B cell (primary cell): Measurements from ENCODE around the gene GALNT18. TPM values are rescaled to one million over a fixed set of nuclear protein-coding genes. Genes with fewer than 3 reads are reported as not detected.

Experiments used
- ATAC-seq: fragments of 200-7000 bp; cut with Tn5 transposase; one replicate; pipeline ENCODE4 v1.10.0; 2021; ENCODE audit warnings: low read depth, mild to moderate bottlenecking, moderate number of reproducible peaks, moderate library complexity
- CTCF ChIA-PET: fragments of 350-600 bp; sonication (Branson Sonifier 250); formaldehyde crosslinking; loops from one replicate; lab custom pipeline; 2021; ENCODE audit warnings: antibody characterized with exemption, inconsistent platforms; lab: Charles Lee
- POLR2A ChIA-PET: fragments of 350-600 bp; sonication (Branson Sonifier 250); formaldehyde crosslinking; loops from one replicate; lab custom pipeline; 2021; ENCODE audit warnings: antibody characterized with exemption; lab: Charles Lee
- DNase-seq: peaks from one replicate; pipeline ENCODE4 v3.0.0; 2013
- H2AFZ ChIP-seq: 2 replicates; pipeline ENCODE4 v1.6.1; 2012; ENCODE audit warnings: mild to moderate bottlenecking, low read depth, low read length; ENCODE audit not compliant: insufficient read depth, poor library complexity, severe bottlenecking
- H3K27ac ChIP-seq, 2 donors: 1 replicate in 1 of 2; 2 replicates in 1 of 2; pipeline ENCODE4 v1.5.1; 2012 to 2013; ENCODE audit warnings: low read length in 2 of 2, mild to moderate bottlenecking in 2 of 2, moderate library complexity in 1 of 2
- H3K27me3 ChIP-seq, 4 experiments: fragments of 200-600 bp in 1 of 4; sonication (generic) in 1 of 4; replicated peaks in 1 of 4; 1 replicate in 2 of 4; 2 replicates in 2 of 4; pipeline versions ENCODE4 v1.6.1 to v1.7.0; 2013 to 2016; ENCODE audit warnings: low read length in 3 of 4, mild to moderate bottlenecking in 2 of 4, mixed read lengths in 1 of 4, moderate library complexity in 1 of 4; ENCODE audit not compliant: insufficient read depth in 4 of 4, control insufficient read depth in 3 of 4; ENCODE audit errors: control extremely low read depth in 1 of 4
- H3K36me3 ChIP-seq, 2 experiments: replicated peaks in 1 of 2; 1 replicate in 1 of 2; 2 replicates in 1 of 2; pipeline versions ENCODE4 v1.6.1 to v1.7.1; 2013; ENCODE audit warnings: low read length in 1 of 2; ENCODE audit not compliant: insufficient read depth in 2 of 2, control insufficient read depth in 1 of 2; ENCODE audit errors: control extremely low read depth in 1 of 2, extremely low read depth in 1 of 2
- H3K4me1 ChIP-seq, 2 donors: fragments of 200-600 bp in 1 of 2; sonication (generic) in 1 of 2; 1 replicate in 1 of 2; 2 replicates in 1 of 2; pipeline versions ENCODE4 v1.5.1 to v1.6.1; 2013 to 2017; ENCODE audit warnings: low read length in 2 of 2; ENCODE audit not compliant: control insufficient read depth in 2 of 2, insufficient read depth in 2 of 2
- H3K4me2 ChIP-seq: replicated peaks from 2 replicates; pipeline ENCODE3; 2012; ENCODE audit warnings: mild to moderate bottlenecking, low read depth, low read length; ENCODE audit not compliant: poor library complexity, severe bottlenecking
- H3K4me3 ChIP-seq, 5 experiments: fragments of 200-600 bp in 1 of 5; sonication (generic) in 1 of 5; 1 replicate in 3 of 5; 2 replicates in 2 of 5; pipeline versions ENCODE4 v1.5.1 to v1.7.0; 2011 to 2016; ENCODE audit warnings: low read length in 4 of 5, mild to moderate bottlenecking in 4 of 5, low read depth in 2 of 5, control low read depth in 1 of 5, moderate library complexity in 1 of 5; ENCODE audit not compliant: insufficient read depth in 1 of 5; ENCODE audit errors: control extremely low read depth in 1 of 5, extremely low read depth in 1 of 5
- H3K79me2 ChIP-seq: fragments of 200-600 bp; sonication (generic); one replicate; pipeline ENCODE4 v1.6.0; 2016; ENCODE audit warnings: low read length; ENCODE audit not compliant: control insufficient read depth, insufficient read depth
- H3K9ac ChIP-seq: fragments of 200-600 bp; sonication (generic); 2 replicates; pipeline ENCODE4 v1.6.1; 2017; ENCODE audit warnings: mild to moderate bottlenecking, low read length, moderate library complexity
- H3K9me3 ChIP-seq, 3 donors: one replicate each; pipeline versions ENCODE4 v1.6.1 to v1.7.1; 2013; ENCODE audit warnings: low read length in 2 of 3; ENCODE audit not compliant: control insufficient read depth in 2 of 3, insufficient read depth in 1 of 3; ENCODE audit errors: control extremely low read depth in 1 of 3
- H4K20me1 ChIP-seq: 2 replicates; pipeline ENCODE4 v1.6.0; 2012; ENCODE audit warnings: mild to moderate bottlenecking, low read length; ENCODE audit not compliant: insufficient read depth, control insufficient read depth, poor library complexity, severe bottlenecking
- H3K27ac Mint-ChIP-seq: one replicate; pipeline ENCODE4 v1.8.0; 2021; ENCODE audit warnings: mixed read lengths
- H3K27me3 Mint-ChIP-seq: one replicate; pipeline ENCODE4 v1.8.0; 2021; ENCODE audit warnings: mixed read lengths
- H3K4me1 Mint-ChIP-seq: one replicate; pipeline ENCODE4 v1.8.0; 2021; ENCODE audit warnings: mixed read lengths
- H3K4me3 Mint-ChIP-seq: one replicate; pipeline ENCODE4 v1.8.0; 2021; ENCODE audit warnings: mixed read lengths
- H3K9me3 Mint-ChIP-seq: one replicate; pipeline ENCODE4 v1.8.0; 2022; ENCODE audit warnings: mixed read lengths; ENCODE audit not compliant: insufficient read depth
- CTCF ChIP-seq: fragments of 200-600 bp; IDR thresholded peaks from one replicate; pipeline ENCODE4 v1.8.0; 2022; ENCODE audit warnings: antibody characterized with exemption, mild to moderate bottlenecking
- EZH2 ChIP-seq: IDR thresholded peaks from 2 replicates; pipeline ENCODE4 v1.6.1; 2012; ENCODE audit warnings: borderline replicate concordance, low read depth, mild to moderate bottlenecking, moderate library complexity, low read length; ENCODE audit not compliant: insufficient read depth, poor library complexity, severe bottlenecking
- WGBS: methylation state at CpG from one replicate; pipeline ENCODE4 v1.1.5; 2013; ENCODE audit warnings: missing lambda C conversion rate; ENCODE audit not compliant: insufficient coverage; 5-methylcytosine and 5-hydroxymethylcytosine counted together
- intact Hi-C: fragments of 100-400 bp; cut with micrococcal nuclease; formaldehyde crosslinking; loops from one replicate; pipeline ENCODE4 v1.10.0; 2022
- polyA plus RNA-seq: library from polyadenylated mRNA; depleted of rRNA; stranded (reverse); fragments of >200 nt; gene quantifications from 2 replicates; pipeline ENCODE4 v1.2.3, GENCODE V29; 2012
- total RNA-seq, 2 donors: library from RNA; stranded (reverse); fragments of 120-200 nt in 1 of 2; gene quantifications; 1 replicate in 1 of 2; 2 replicates in 1 of 2; pipeline versions ENCODE4 v1.2.3 to v1.2.4, GENCODE V29; 2013 to 2022

GALNT18 gene
- total and polyA plus RNA-seq, 2 donors (not counting 1 experiment from before 2014, with no cell fraction given) = not detected

- WGBS = 98% methylated on average over 6 of the region's 6 CpGs
- Histone ChIP-seq H3K79me2 (no peaks in the 10 kb centered on the region), H3K4me1 (no peaks in the 10 kb centered on the region), H3K36me3 (no peaks in the 10 kb centered on the region), H3K4me3 (no peak overlapping the region), H3K27ac (no peak overlapping the region), H3K4me2 (no peak overlapping the region), H4K20me1 (no peaks in the 10 kb centered on the region), H3K9me3 (no peaks in the 10 kb centered on the region), H3K27me3 (peaks cover 0 to 2% (median 0%) of the 10 kb centered on the region in 4 experiments), H3K9ac (no peak overlapping the region), H2AFZ (no peak overlapping the region)
- ATAC-seq (no peak), DNase-seq (no peak)
- H3K4me1 Mint-ChIP-seq = no peaks in the 10 kb centered on the region
- no peak overlapping the region for H3K27ac Mint-ChIP-seq
- TF ChIP-seq EZH2 (no peak), CTCF (no peak)
- H3K27me3 Mint-ChIP-seq = no peaks in the 10 kb centered on the region
- ChIA-PET POLR2A (no interaction called here), CTCF (no interaction called here)
- no peaks in the 10 kb centered on the region for H3K9me3 Mint-ChIP-seq
- intact Hi-C loops = no loop called here
- H3K4me3 Mint-ChIP-seq = no peak overlapping the region
These were observed 71.3 kb downstream of the GALNT18 start for GRCh38 chr11:11550534-11550933.

- WGBS = 100% methylated on average over 3 of the region's 5 CpGs
- ATAC-seq (no peak), DNase-seq (no peak)
- H3K9ac ChIP-seq = no peak overlapping the region
- Mint-ChIP-seq H3K27ac (no peak overlapping the region), H3K27me3 (no peaks in the 10 kb centered on the region), H3K4me1 (no peaks in the 10 kb centered on the region), H3K4me3 (no peak overlapping the region), H3K9me3 (no peaks in the 10 kb centered on the region)
- H3K4me3 ChIP-seq = no peak overlapping the region
- H3K4me2 ChIP-seq = no peak overlapping the region
- H3K27ac ChIP-seq = no peak overlapping the region
- no peaks in the 10 kb centered on the region for H3K79me2 ChIP-seq
- no peaks in the 10 kb centered on the region for H3K4me1 ChIP-seq
- no peaks in the 10 kb centered on the region for H3K27me3 ChIP-seq
- no peaks in the 10 kb centered on the region for H3K9me3 ChIP-seq
- POLR2A ChIA-PET = no interaction called here
- H2AFZ ChIP-seq = no peak overlapping the region
- TF ChIP-seq EZH2 = no peak
- TF ChIP-seq CTCF = no peak
- no peaks in the 10 kb centered on the region for H4K20me1 ChIP-seq
- no peaks in the 10 kb centered on the region for H3K36me3 ChIP-seq
- CTCF ChIA-PET = no interaction called here
- intact Hi-C loops = no loop called here
These were observed 76.2 kb downstream of the GALNT18 start for GRCh38 chr11:11545285-11546275.
